ENCODE measurements around the gene ELFN1.

Gene ELFN1

GRCh38 chr7:1624999-1625927 lies 44.8 kb upstream of the ELFN1 start:
- TF ChIP-seq CTCF (IDR thresholded peaks at IDR 0.05): no peak
- Histone ChIP-seq H3K27ac (no peak overlapping the region), H3K9me3 (no peaks in the 10 kb centered on the region), H3K27me3 (peaks cover 4% of the 10 kb centered on the region), H3K36me3 (no peaks in the 10 kb centered on the region), H3K4me3 (ENCODE audit: low read depth in 1 of 2, low read length in 1 of 2) (no peak overlapping the region), H3K4me1 (ENCODE audit: control insufficient read depth in 1 of 2, insufficient read depth in 1 of 2, low read depth in 1 of 2, low read length in 1 of 2) (no peaks in the 10 kb centered on the region)

GRCh38 chr7:1626769-1627168 lies 43.3 kb upstream of the ELFN1 start:
- peaks cover 4% of the 10 kb centered on the region for H3K27me3 ChIP-seq
- no peaks in the 10 kb centered on the region for H3K36me3 ChIP-seq
- no peak overlapping the region for H3K27ac ChIP-seq
- H3K4me1 ChIP-seq (ENCODE audit: control insufficient read depth in 1 of 2, insufficient read depth in 1 of 2, low read depth in 1 of 2, low read length in 1 of 2): no peaks in the 10 kb centered on the region
- H3K9me3 ChIP-seq: no peaks in the 10 kb centered on the region
- no peak for TF ChIP-seq CTCF (IDR thresholded peaks at IDR 0.05)
- H3K4me3 ChIP-seq (ENCODE audit: low read depth in 1 of 2, low read length in 1 of 2): no peak overlapping the region

- Histone ChIP-seq H3K27me3 (peaks cover 17% of the 10 kb centered on the region), H3K36me3 (no peaks in the 10 kb centered on the region), H3K27ac (no peak overlapping the region), H3K9me3 (no peaks in the 10 kb centered on the region), H3K4me1 (ENCODE audit: control insufficient read depth in 1 of 2, insufficient read depth in 1 of 2, low read depth in 1 of 2, low read length in 1 of 2) (no peaks in the 10 kb centered on the region), H3K4me3 (ENCODE audit: low read depth in 1 of 2, low read length in 1 of 2) (no peak overlapping the region)
- TF ChIP-seq CTCF (IDR thresholded peaks at IDR 0.05): no peak
Measured at GRCh38 chr7:1630700-1631336, 39.3 kb upstream of the ELFN1 start.

- no peaks in the 10 kb centered on the region for H3K36me3 ChIP-seq
- H3K4me3 ChIP-seq (ENCODE audit: low read depth in 1 of 2, low read length in 1 of 2): no peak overlapping the region
- H3K27ac ChIP-seq: no peak overlapping the region
- no peak for TF ChIP-seq CTCF (IDR thresholded peaks at IDR 0.05)
- H3K4me1 ChIP-seq (ENCODE audit: control insufficient read depth in 1 of 2, insufficient read depth in 1 of 2, low read depth in 1 of 2, low read length in 1 of 2): no peaks in the 10 kb centered on the region
- no peaks in the 10 kb centered on the region for H3K9me3 ChIP-seq
- peaks cover 17% of the 10 kb centered on the region for H3K27me3 ChIP-seq
Measured at GRCh38 chr7:1631678-1632077, 38.4 kb upstream of the ELFN1 start.

GRCh38 chr7:1632506-1632905 lies 37.6 kb upstream of the ELFN1 start:
- Histone ChIP-seq H3K9me3 (no peaks in the 10 kb centered on the region), H3K36me3 (no peaks in the 10 kb centered on the region), H3K27ac (no peak overlapping the region), H3K4me3 (ENCODE audit: low read depth in 1 of 2, low read length in 1 of 2) (no peak overlapping the region), H3K4me1 (ENCODE audit: control insufficient read depth in 1 of 2, insufficient read depth in 1 of 2, low read depth in 1 of 2, low read length in 1 of 2) (no peaks in the 10 kb centered on the region), H3K27me3 (peaks cover 17% of the 10 kb centered on the region)
- TF ChIP-seq CTCF (IDR thresholded peaks at IDR 0.05): no peak

Measured in neutrophil (primary cell).